NCI-H1092 (cell line): ENCODE results near the gene KCTD20.

Source experiments
- DNase-seq: peaks from one replicate; lab custom pipeline; 2025; lab: John Stamatoyannopoulos, UW

The KCTD20 gene

GRCh38 chr6:36539814-36540568 lies 97.2 kb downstream of the KCTD20 start:
- DNase-seq, result no peak
